GM12865 (cell line): ENCODE data around the gene NRDE2.

Source experiments
- DNase-seq: peaks from one replicate; pipeline ENCODE4 v3.0.0; 2010; ENCODE audit warnings: low read depth
- H3K4me3 ChIP-seq: 2 replicates; pipeline ENCODE4 v1.5.1; 2011; ENCODE audit warnings: mild to moderate bottlenecking, low read depth, low read length, control low read depth
- TF ChIP-seq, protein P1 (sequence below): IDR thresholded peaks from 2 replicates; pipeline ENCODE4 v1.5.1; 2011; ENCODE audit warnings: low read length, control low read depth, low read depth, inconsistent platforms; ENCODE audit not compliant: insufficient read depth; ENCODE audit errors: missing control alignments

Gene NRDE2

GRCh38 chr14:90299408-90299807, 32.3 kb downstream of the NRDE2 start:
- DNase-seq: no peak
- no peak overlapping the region for H3K4me3 ChIP-seq
- TF ChIP-seq, protein P1, sequence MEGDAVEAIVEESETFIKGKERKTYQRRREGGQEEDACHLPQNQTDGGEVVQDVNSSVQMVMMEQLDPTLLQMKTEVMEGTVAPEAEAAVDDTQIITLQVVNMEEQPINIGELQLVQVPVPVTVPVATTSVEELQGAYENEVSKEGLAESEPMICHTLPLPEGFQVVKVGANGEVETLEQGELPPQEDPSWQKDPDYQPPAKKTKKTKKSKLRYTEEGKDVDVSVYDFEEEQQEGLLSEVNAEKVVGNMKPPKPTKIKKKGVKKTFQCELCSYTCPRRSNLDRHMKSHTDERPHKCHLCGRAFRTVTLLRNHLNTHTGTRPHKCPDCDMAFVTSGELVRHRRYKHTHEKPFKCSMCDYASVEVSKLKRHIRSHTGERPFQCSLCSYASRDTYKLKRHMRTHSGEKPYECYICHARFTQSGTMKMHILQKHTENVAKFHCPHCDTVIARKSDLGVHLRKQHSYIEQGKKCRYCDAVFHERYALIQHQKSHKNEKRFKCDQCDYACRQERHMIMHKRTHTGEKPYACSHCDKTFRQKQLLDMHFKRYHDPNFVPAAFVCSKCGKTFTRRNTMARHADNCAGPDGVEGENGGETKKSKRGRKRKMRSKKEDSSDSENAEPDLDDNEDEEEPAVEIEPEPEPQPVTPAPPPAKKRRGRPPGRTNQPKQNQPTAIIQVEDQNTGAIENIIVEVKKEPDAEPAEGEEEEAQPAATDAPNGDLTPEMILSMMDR: no peak

GRCh38 chr14:90297876-90298629, 33.7 kb downstream of the NRDE2 start:
- no peak overlapping the region for H3K4me3 ChIP-seq
- TF ChIP-seq, protein P1: no peak
- no peak for DNase-seq

- no peak overlapping the region for H3K4me3 ChIP-seq
- no peak for DNase-seq
- TF ChIP-seq, protein P1: no peak
Measured at GRCh38 chr14:90296641-90297040, 35.1 kb downstream of the NRDE2 start.

- TF ChIP-seq, protein P1: no peak
- no peak for DNase-seq
- H3K4me3 ChIP-seq: no peak overlapping the region
Measured at GRCh38 chr14:90295870-90296516, 35.7 kb downstream of the NRDE2 start.

DNA sequence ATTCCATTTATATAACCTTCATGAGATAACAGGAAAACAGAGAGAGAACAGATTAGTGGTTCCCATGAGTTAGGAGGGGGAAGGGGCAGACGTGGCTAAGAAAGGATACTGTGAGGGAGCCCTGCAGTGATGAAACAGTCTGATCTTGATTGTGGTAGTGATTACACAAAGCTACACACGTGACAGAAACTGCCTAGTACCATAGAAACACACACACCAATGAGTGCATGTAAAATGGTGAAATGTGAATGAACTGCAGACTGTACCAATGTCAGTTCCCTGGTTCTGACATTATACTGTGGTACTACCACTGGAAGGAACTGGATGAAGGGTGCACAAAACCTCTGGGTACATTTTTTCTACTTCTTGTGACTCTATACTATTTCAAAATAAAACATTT, 36.9 kb downstream of the NRDE2 start:
- no peak for DNase-seq
- TF ChIP-seq, protein P1: no peak
- H3K4me3 ChIP-seq: no peak overlapping the region

- TF ChIP-seq, protein P1: no peak
- DNase-seq: no peak
- no peak overlapping the region for H3K4me3 ChIP-seq
Measured at GRCh38 chr14:90293766-90294730, 37.7 kb downstream of the NRDE2 start.
